ENCODE measurements around the gene STAG1. TPM values are rescaled to one million over a fixed set of nuclear protein-coding genes. Genes with fewer than 3 reads are reported as not detected.

The STAG1 gene
- polyA plus RNA-seq, 1 experiment = 13.8 TPM

DNA sequence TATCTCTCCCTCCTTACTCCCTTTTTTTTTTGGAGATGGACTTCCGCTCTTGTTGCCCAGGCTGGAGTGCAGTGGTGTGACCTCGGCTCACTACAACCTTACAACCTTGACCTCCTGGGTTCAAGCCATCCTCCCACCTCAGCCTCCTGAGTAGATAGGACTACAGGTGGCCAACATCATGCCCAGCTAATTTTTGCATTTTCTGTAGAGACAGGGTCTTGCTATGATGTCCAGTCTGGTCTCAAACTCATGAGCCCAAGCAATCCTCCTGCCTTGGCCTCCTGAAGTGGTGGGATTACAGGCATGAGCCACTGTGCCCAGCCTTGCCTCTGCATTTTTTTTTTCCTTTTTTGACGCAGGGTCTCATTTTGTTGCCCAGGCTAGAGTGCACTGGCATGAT, 17.1 kb downstream of the STAG1 start:
- TF ChIP-seq, protein P1, sequence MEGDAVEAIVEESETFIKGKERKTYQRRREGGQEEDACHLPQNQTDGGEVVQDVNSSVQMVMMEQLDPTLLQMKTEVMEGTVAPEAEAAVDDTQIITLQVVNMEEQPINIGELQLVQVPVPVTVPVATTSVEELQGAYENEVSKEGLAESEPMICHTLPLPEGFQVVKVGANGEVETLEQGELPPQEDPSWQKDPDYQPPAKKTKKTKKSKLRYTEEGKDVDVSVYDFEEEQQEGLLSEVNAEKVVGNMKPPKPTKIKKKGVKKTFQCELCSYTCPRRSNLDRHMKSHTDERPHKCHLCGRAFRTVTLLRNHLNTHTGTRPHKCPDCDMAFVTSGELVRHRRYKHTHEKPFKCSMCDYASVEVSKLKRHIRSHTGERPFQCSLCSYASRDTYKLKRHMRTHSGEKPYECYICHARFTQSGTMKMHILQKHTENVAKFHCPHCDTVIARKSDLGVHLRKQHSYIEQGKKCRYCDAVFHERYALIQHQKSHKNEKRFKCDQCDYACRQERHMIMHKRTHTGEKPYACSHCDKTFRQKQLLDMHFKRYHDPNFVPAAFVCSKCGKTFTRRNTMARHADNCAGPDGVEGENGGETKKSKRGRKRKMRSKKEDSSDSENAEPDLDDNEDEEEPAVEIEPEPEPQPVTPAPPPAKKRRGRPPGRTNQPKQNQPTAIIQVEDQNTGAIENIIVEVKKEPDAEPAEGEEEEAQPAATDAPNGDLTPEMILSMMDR (IDR thresholded peaks at IDR 0.05; ENCODE audit: insufficient read depth, low read depth, low read length) = no peak
- no peak overlapping the region for H3K4me3 ChIP-seq (ENCODE audit: low read depth, low read length)
- CTCF ChIA-PET = interaction anchor here (0.9 to 1.0 kb wide), 2 partner anchors 14 to 17 kb away, joined by 3 to 4 read pairs; no protein-coding TSS in a partner anchor
- no peaks in the 10 kb centered on the region for H3K27me3 ChIP-seq (ENCODE audit: control insufficient read depth, insufficient read depth, low read length)
- no peak for DNase-seq (ENCODE audit: low read depth)
- H3K36me3 ChIP-seq (ENCODE audit: control insufficient read depth, insufficient read depth, low read length) = peaks cover 2% of the 10 kb centered on the region; the same call in 1 of the 2 replicates
- POLR2A ChIA-PET = interaction anchor here (0.5 kb wide), 1 partner anchor 545 kb away, joined by 12 read pairs; no protein-coding TSS in a partner anchor

GRCh38 chr3:136734382-136735070, 17.7 kb downstream of the STAG1 start:
- no peak for DNase-seq (ENCODE audit: low read depth)
- peaks cover 2% of the 10 kb centered on the region; the same call in 1 of the 2 replicates for H3K36me3 ChIP-seq (ENCODE audit: control insufficient read depth, insufficient read depth, low read length)
- POLR2A ChIA-PET = no interaction called here
- TF ChIP-seq, protein P1 (IDR thresholded peaks at IDR 0.05; ENCODE audit: insufficient read depth, low read depth, low read length) = no peak
- CTCF ChIA-PET = interaction anchor here (1.0 kb wide), 1 partner anchor 16 kb away, joined by 4 read pairs; no protein-coding TSS in a partner anchor
- H3K27me3 ChIP-seq (ENCODE audit: control insufficient read depth, insufficient read depth, low read length) = no peaks in the 10 kb centered on the region
- no peak overlapping the region for H3K4me3 ChIP-seq (ENCODE audit: low read depth, low read length)

DNA sequence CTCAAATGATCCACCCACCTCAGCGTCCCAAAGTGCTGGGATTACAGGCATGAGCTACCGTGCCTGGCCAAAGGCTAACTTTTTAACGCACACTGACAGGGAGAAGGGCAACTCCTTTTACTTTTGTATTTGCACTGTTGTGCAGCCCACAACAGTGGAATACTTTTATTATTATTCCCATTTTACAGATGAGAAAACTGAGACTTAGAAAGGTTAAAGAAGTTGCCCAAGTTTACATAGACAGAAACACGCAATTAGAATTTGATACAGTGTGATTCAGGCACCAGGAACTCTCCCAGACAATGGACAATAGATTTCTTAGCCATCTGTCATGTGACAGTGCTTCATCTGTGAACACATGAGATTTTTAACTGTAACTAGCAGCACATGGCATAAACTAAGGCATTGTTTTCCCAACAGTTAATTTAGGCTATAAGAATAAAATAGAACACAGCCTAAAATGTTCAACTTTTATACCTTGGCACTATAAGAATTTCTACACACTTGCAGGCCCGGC, 18.8 kb downstream of the STAG1 start:
- POLR2A ChIA-PET = no interaction called here
- CTCF ChIA-PET = no interaction called here
- TF ChIP-seq, protein P1 (IDR thresholded peaks at IDR 0.05; ENCODE audit: insufficient read depth, low read depth, low read length) = no peak
- no peak overlapping the region for H3K4me3 ChIP-seq (ENCODE audit: low read depth, low read length)
- peaks cover 2% of the 10 kb centered on the region; the same call in 1 of the 2 replicates for H3K36me3 ChIP-seq (ENCODE audit: control insufficient read depth, insufficient read depth, low read length)
- no peak for DNase-seq (ENCODE audit: low read depth)
- no peaks in the 10 kb centered on the region for H3K27me3 ChIP-seq (ENCODE audit: control insufficient read depth, insufficient read depth, low read length)

- H3K36me3 ChIP-seq (ENCODE audit: control insufficient read depth, insufficient read depth, low read length) = no peaks in the 10 kb centered on the region
- no peak for DNase-seq (ENCODE audit: low read depth)
- H3K4me3 ChIP-seq (ENCODE audit: low read depth, low read length) = no peak overlapping the region
- CTCF ChIA-PET = interaction anchor here (0.8 kb wide), 1 partner anchor 10 kb away, joined by 3 read pairs; no protein-coding TSS in a partner anchor
- POLR2A ChIA-PET = no interaction called here
- no peaks in the 10 kb centered on the region for H3K27me3 ChIP-seq (ENCODE audit: control insufficient read depth, insufficient read depth, low read length)
- TF ChIP-seq, protein P1 (IDR thresholded peaks at IDR 0.05; ENCODE audit: insufficient read depth, low read depth, low read length) = no peak
These were observed 20.8 kb downstream of the STAG1 start for GRCh38 chr3:136731274-136731884.

DNA sequence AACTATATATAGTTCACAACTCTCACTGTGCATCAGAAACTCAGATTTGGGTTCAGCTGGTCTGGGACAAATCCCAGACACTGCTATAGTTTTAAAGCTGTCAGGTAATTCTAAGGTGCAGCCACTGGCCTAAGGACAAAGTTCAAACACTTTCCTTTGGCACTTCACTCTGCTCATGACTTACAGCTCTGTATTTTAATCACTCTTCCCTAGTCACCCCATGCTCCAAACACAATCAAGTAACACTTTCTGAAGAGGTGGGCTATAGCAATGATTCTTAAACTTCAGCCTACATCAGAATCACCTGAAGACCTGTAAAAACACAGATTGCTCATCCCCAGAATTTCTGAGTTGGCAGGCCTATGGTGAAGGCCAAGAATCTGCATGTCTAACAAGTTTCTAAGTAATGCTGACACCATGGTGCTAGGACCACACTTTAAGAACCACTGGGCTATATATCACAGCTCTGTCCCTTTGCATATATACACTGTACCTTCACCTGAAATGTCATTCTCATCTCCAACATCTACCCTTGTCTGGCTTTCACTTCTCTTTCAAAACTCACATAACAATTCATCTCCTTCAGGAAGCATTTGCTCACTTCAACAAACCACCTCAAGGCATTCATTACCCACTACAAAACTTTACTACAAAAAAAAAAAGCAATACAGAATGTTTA, 21.4 kb downstream of the STAG1 start:
- no peak for DNase-seq (ENCODE audit: low read depth)
- no peak overlapping the region for H3K4me3 ChIP-seq (ENCODE audit: low read depth, low read length)
- H3K36me3 ChIP-seq (ENCODE audit: control insufficient read depth, insufficient read depth, low read length) = no peaks in the 10 kb centered on the region
- ChIA-PET CTCF (interaction anchor here (0.8 to 1.6 kb wide), 2 partner anchors 9 to 22 kb away, joined by 3 to 7 read pairs; partner anchors contain the start of gene STAG1), POLR2A (no interaction called here)
- H3K27me3 ChIP-seq (ENCODE audit: control insufficient read depth, insufficient read depth, low read length) = no peaks in the 10 kb centered on the region
- TF ChIP-seq, protein P1 (IDR thresholded peaks at IDR 0.05; ENCODE audit: insufficient read depth, low read depth, low read length) = no peak

All from BJ (cell line).